ENCODE data around the gene CCR9.

DNA sequence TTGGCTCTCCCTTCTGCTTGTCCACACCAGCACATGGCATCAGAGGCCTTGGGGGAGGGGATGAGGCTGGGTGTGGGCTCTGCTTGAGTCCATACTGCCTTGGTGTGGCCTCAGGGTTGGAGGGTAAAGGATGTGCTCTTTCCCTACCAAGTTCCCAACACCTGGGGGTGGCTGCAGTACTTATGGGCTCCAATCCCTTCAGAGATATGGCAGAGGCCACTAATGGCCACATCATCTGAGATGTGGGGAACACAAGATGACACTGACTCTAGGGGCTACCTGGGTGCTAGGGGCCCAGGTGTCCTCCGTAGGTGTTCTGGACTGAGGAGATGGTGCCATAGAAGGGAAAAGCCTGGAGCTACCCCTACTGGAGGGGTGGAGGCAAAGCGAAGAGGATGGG lies 63.8 kb downstream of the CCR9 start:
- TF ChIP-seq TAF1 (IDR thresholded peaks at IDR 0.05; ENCODE audit: borderline replicate concordance, insufficient read depth, low read length) = no peak
- TF ChIP-seq SIN3A (IDR thresholded peaks at IDR 0.05; ENCODE audit: borderline replicate concordance, insufficient read depth, low read length) = no peak
- no peak for TF ChIP-seq FOXP2 (optimal IDR thresholded peaks at IDR 0.05; ENCODE audit: borderline replicate concordance, extremely low read depth, extremely low read length, insufficient read depth)
